ENCODE data around the gene SEMA5A. TPM values are rescaled to one million over a fixed set of nuclear protein-coding genes. Genes with fewer than 3 reads are reported as not detected.
A peak's percentile ranks its signal among the peaks of the same experiment; 100 is the strongest.

The SEMA5A gene
- total and polyA plus RNA-seq, 2 of the 8 experiments (the other 6 are each of a cell fraction or from before 2014, with no cell fraction given) = 5.3 to 8.9 TPM

- TF ChIP-seq EZH2 (IDR thresholded peaks at IDR 0.05; ENCODE audit: low read depth, low read length, severe bottlenecking) (no peak), CHD2 (IDR thresholded peaks at IDR 0.05; ENCODE audit: low read length) (no peak), KDM5A (IDR thresholded peaks at IDR 0.05; ENCODE audit: low read length) (no peak), POLR2AphosphoS5 (IDR thresholded peaks at IDR 0.05; ENCODE audit: low read depth, low read length) (peak; percentile 78), SP2 (IDR thresholded peaks at IDR 0.05; ENCODE audit: low read length) (no peak), EP300 (IDR thresholded peaks at IDR 0.05; ENCODE audit: borderline replicate concordance in 1 of 2, low read depth in 2 of 2, low read length in 2 of 2) (peak in 1 of 2 experiments; percentile 81; a peak in 1 of 3 replicates), BCL11A (IDR thresholded peaks at IDR 0.05; ENCODE audit: low read depth in 2 of 2, low read length in 2 of 2) (no peak), RXRA (IDR thresholded peaks at IDR 0.05; ENCODE audit: insufficient read depth, low read depth, low read length) (no peak), CBX5 (IDR thresholded peaks at IDR 0.05; ENCODE audit: low read depth, low read length) (no peak), ZNF274 (IDR thresholded peaks at IDR 0.05; ENCODE audit: borderline replicate concordance, extremely low read depth, low read length) (no peak), POU5F1 (IDR thresholded peaks at IDR 0.05; ENCODE audit: low read depth, low read length) (no peak), SP4 (IDR thresholded peaks at IDR 0.05; ENCODE audit: low read length) (no peak), RFX5 (IDR thresholded peaks at IDR 0.05; ENCODE audit: borderline replicate concordance, low read depth, low read length) (no peak), BRCA1 (IDR thresholded peaks at IDR 0.05; ENCODE audit: low read depth, low read length) (no peak), TAF7 (optimal IDR thresholded peaks at IDR 0.05; ENCODE audit: borderline replicate concordance, low read depth, low read length) (peak; percentile 82), ATF3 (IDR thresholded peaks at IDR 0.05; ENCODE audit: insufficient read depth, low read depth, low read length) (0 out of 2 replicates have a peak, but pooled peaks have one; percentile 21), GABPA (IDR thresholded peaks at IDR 0.05; ENCODE audit: borderline replicate concordance, insufficient read depth, low read length) (0 out of 2 replicates have a peak, but pooled peaks have one; percentile 46), RBBP5 (IDR thresholded peaks at IDR 0.05; ENCODE audit: borderline replicate concordance, low read depth, low read length) (peak; percentile 22; the same call in 1 of the 2 replicates), CTCF (IDR thresholded peaks at IDR 0.05; ENCODE audit: control extremely low read depth in 1 of 3, insufficient read depth in 1 of 3, low read depth in 1 of 3, low read length in 3 of 3) (peak; percentile 75 to 95 (median 84)), SAP30 (IDR thresholded peaks at IDR 0.05; ENCODE audit: insufficient read depth, insufficient replicate concordance, low read length) (no peak), KDM4A (IDR thresholded peaks at IDR 0.05; ENCODE audit: low read depth, low read length, severe bottlenecking) (peak; percentile 38)
Observed at GRCh38 chr5:9544502-9545135, 1.3 kb downstream of the SEMA5A start (continued).

All from H1 (cell line).